ENCODE measurements around the gene PRLR.

DNA sequence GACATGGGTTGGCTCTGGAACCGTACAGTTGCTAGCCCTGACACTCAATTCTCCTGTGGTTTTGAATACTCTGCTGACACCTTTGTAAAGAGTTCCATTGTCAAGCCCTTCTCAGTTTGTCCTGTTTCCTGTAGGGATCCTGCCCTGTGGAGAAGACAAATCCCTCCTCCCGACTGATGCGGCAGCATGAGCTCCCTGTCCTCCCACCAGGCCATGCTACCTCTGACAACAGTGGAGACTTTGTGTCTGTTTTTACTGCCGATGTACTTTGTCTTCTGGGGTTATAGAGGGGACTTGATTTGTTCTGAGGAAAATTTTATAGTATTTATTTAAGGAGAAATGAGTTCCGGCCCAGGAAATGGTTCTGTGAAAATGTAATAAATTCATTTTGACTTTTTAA, 57.8 kb downstream of the PRLR start:
- TF ChIP-seq SRF (IDR thresholded peaks at IDR 0.05; ENCODE audit: low read depth, low read length) (no peak), POLR2A (IDR thresholded peaks at IDR 0.05; ENCODE audit: control extremely low read depth in 1 of 2, low read depth in 2 of 2, low read length in 2 of 2) (no peak)
